ENCODE results near the gene INPPL1. TPM values are rescaled to one million over a fixed set of nuclear protein-coding genes. Genes with fewer than 3 reads are reported as not detected.

INPPL1 gene
- total RNA-seq, 4 donors from 2014 or later = 43.8 to 80.3 (median 60.3) TPM

- TF ChIP-seq CTCF (IDR thresholded peaks at IDR 0.05; ENCODE audit: low read depth) = no peak
Measured at GRCh38 chr11:72244361-72245262, 20.0 kb downstream of the INPPL1 start.

- TF ChIP-seq CTCF (IDR thresholded peaks at IDR 0.05; ENCODE audit: low read depth) = no peak
Measured at GRCh38 chr11:72245263-72245816, 20.8 kb downstream of the INPPL1 start.

- no peak for TF ChIP-seq CTCF (IDR thresholded peaks at IDR 0.05; ENCODE audit: low read depth)
Measured at GRCh38 chr11:72247584-72247983, 23.0 kb downstream of the INPPL1 start.

GRCh38 chr11:72249961-72250360, 25.4 kb downstream of the INPPL1 start:
- TF ChIP-seq CTCF (IDR thresholded peaks at IDR 0.05; ENCODE audit: low read depth) = no peak

GRCh38 chr11:72250661-72251464, 26.3 kb downstream of the INPPL1 start:
- TF ChIP-seq CTCF (IDR thresholded peaks at IDR 0.05; ENCODE audit: low read depth) = no peak

GRCh38 chr11:72251614-72252013, 27.0 kb downstream of the INPPL1 start:
- no peak for TF ChIP-seq CTCF (IDR thresholded peaks at IDR 0.05; ENCODE audit: low read depth)

- no peak for TF ChIP-seq CTCF (IDR thresholded peaks at IDR 0.05; ENCODE audit: low read depth)
Measured at GRCh38 chr11:72253392-72253791, 28.8 kb downstream of the INPPL1 start.
